ENCODE measurements around the gene RNU1-2.

DNA sequence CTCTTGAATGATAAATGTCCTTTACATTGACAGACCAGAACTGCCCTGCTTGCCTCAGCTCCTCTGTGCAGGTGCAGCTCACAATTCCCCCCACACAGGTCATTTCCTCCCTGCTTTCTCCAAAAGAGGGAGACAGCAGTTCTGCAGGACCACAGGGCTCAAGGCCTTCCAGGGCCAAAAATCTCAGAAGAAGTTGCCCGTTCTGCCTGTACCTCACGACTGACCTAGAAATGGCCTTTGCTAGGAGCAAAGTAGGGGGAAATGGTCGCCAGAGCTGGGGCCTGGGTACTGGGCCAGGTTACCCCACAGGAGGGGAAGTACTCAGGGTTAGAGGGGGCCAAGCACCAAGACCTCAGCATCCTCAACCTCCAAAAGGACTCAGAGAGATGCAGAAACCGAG is 11.1 kb downstream of the RNU1-2 start:
- TF ChIP-seq POLR2A (IDR thresholded peaks at IDR 0.05) (no peak), POLR2AphosphoS5 (IDR thresholded peaks at IDR 0.05) (no peak), EP300 (IDR thresholded peaks at IDR 0.05) (no peak)
- TF ChIP-seq, protein P1, sequence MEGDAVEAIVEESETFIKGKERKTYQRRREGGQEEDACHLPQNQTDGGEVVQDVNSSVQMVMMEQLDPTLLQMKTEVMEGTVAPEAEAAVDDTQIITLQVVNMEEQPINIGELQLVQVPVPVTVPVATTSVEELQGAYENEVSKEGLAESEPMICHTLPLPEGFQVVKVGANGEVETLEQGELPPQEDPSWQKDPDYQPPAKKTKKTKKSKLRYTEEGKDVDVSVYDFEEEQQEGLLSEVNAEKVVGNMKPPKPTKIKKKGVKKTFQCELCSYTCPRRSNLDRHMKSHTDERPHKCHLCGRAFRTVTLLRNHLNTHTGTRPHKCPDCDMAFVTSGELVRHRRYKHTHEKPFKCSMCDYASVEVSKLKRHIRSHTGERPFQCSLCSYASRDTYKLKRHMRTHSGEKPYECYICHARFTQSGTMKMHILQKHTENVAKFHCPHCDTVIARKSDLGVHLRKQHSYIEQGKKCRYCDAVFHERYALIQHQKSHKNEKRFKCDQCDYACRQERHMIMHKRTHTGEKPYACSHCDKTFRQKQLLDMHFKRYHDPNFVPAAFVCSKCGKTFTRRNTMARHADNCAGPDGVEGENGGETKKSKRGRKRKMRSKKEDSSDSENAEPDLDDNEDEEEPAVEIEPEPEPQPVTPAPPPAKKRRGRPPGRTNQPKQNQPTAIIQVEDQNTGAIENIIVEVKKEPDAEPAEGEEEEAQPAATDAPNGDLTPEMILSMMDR (IDR thresholded peaks at IDR 0.05) = no peak

All from suprapubic skin (tissue), 4 donors.